ENCODE results near the gene IL17A.

IL17A gene

GRCh38 chr6:52186075-52186474 is at the start of gene IL17A:
TSS of gene IL17A (plus strand) at chr6:52186375. CDS start at chr6:52186432, 57 bp downstream.
- DNase-seq (ENCODE audit: low read depth in 2 of 2), result no peak

- DNase-seq (ENCODE audit: low read depth in 2 of 2), result no peak
Observed at GRCh38 chr6:52136934-52137467, 49.2 kb upstream of the IL17A start.

GRCh38 chr6:52138284-52138683 is 47.9 kb upstream of the IL17A start:
- no peak for DNase-seq (ENCODE audit: low read depth in 2 of 2)

- DNase-seq (ENCODE audit: low read depth in 2 of 2), result no peak
Observed at GRCh38 chr6:52139985-52140680, 46.0 kb upstream of the IL17A start.

- DNase-seq (ENCODE audit: low read depth in 2 of 2), result no peak
Observed at GRCh38 chr6:52141596-52141995, 44.6 kb upstream of the IL17A start.

- no peak for DNase-seq (ENCODE audit: low read depth in 2 of 2)
Observed at GRCh38 chr6:52142556-52142955, 43.6 kb upstream of the IL17A start.

- DNase-seq (ENCODE audit: low read depth in 2 of 2), result no peak
Observed at GRCh38 chr6:52143551-52143950, 42.6 kb upstream of the IL17A start.

GRCh38 chr6:52144196-52145076 is 41.7 kb upstream of the IL17A start:
- DNase-seq (ENCODE audit: low read depth in 2 of 2), result no peak

GRCh38 chr6:52146851-52147445 is 39.2 kb upstream of the IL17A start:
- no peak for DNase-seq (ENCODE audit: low read depth in 2 of 2)

GRCh38 chr6:52149076-52149475 is 37.1 kb upstream of the IL17A start:
- no peak for DNase-seq (ENCODE audit: low read depth in 2 of 2)

- DNase-seq (ENCODE audit: low read depth in 2 of 2), result no peak
Observed at GRCh38 chr6:52149949-52150348, 36.2 kb upstream of the IL17A start.

- DNase-seq (ENCODE audit: low read depth in 2 of 2), result no peak
Observed at GRCh38 chr6:52152070-52152423, 34.1 kb upstream of the IL17A start.

GRCh38 chr6:52152711-52153160 is 33.4 kb upstream of the IL17A start:
- no peak for DNase-seq (ENCODE audit: low read depth in 2 of 2)

GRCh38 chr6:52154381-52154780 is 31.8 kb upstream of the IL17A start:
- DNase-seq (ENCODE audit: low read depth in 2 of 2), result no peak

GRCh38 chr6:52155791-52156576 is 30.2 kb upstream of the IL17A start:
- no peak for DNase-seq (ENCODE audit: low read depth in 2 of 2)

GRCh38 chr6:52157301-52157941 is 28.8 kb upstream of the IL17A start:
- no peak for DNase-seq (ENCODE audit: low read depth in 2 of 2)

- DNase-seq (ENCODE audit: low read depth in 2 of 2), result no peak
Observed at GRCh38 chr6:52160472-52161104, 25.6 kb upstream of the IL17A start.

GRCh38 chr6:52161689-52162438 is 24.3 kb upstream of the IL17A start:
- no peak for DNase-seq (ENCODE audit: low read depth in 2 of 2)

GRCh38 chr6:52162940-52163908 is 23.0 kb upstream of the IL17A start:
- DNase-seq (ENCODE audit: low read depth in 2 of 2), result no peak

Data from activated CD8-positive, alpha-beta memory T cell treated with anti-CD3 and anti-CD28 coated beads for 4 hours (primary cell).